Stimulated activated CD4-positive, alpha-beta T cell treated with anti-CD3 and anti-CD28 coated beads, Interleukin-4, amount 100 ng/mL, for 4 hours (primary cell): Measurements from ENCODE around the gene TAS1R1.
"Not testable (repeated sequence)": the region's sequence is repeated elsewhere in the genome, so short reads cannot be mapped to it uniquely, and the experiment has no call there.

Experiments used
- DNase-seq, 2 experiments: peaks; one replicate each; pipeline ENCODE4 v3.0.0-alpha.2; 2020

Gene TAS1R1

GRCh38 chr1:6592441-6592840 is 37.3 kb downstream of the TAS1R1 start:
- DNase-seq: no peak

- DNase-seq: no peak
Observed at GRCh38 chr1:6592865-6593593, 37.9 kb downstream of the TAS1R1 start.

GRCh38 chr1:6593810-6594209 is 38.7 kb downstream of the TAS1R1 start:
- no peak for DNase-seq

GRCh38 chr1:6594977-6595740 is 40.1 kb downstream of the TAS1R1 start:
- no peak for DNase-seq

GRCh38 chr1:6596351-6596750 is 41.2 kb downstream of the TAS1R1 start:
- DNase-seq: no peak

- DNase-seq: no peak
Observed at GRCh38 chr1:6596886-6597776, 42.0 kb downstream of the TAS1R1 start.

GRCh38 chr1:6597777-6598131 is 42.6 kb downstream of the TAS1R1 start:
- no peak for DNase-seq

GRCh38 chr1:6599141-6599975 is 44.3 kb downstream of the TAS1R1 start:
- peak; percentile 52 to 84 for DNase-seq

GRCh38 chr1:6599991-6600390 is 44.9 kb downstream of the TAS1R1 start:
- DNase-seq: not testable (repeated sequence)

GRCh38 chr1:6600410-6601048 is 45.4 kb downstream of the TAS1R1 start:
- no peak for DNase-seq

- peak; percentile 70 to 88 for DNase-seq
Observed at GRCh38 chr1:6601049-6601922, 46.2 kb downstream of the TAS1R1 start.

- peak in 1 of 2 experiments; percentile 23 for DNase-seq
Observed at GRCh38 chr1:6601923-6602668, 47.0 kb downstream of the TAS1R1 start.

GRCh38 chr1:6602669-6603237 is 47.6 kb downstream of the TAS1R1 start, which contains the start of gene KLHL21:
Gene KLHL21 (minus strand): TSS chr1:6602869. CDS start chr1:6602817, 52 bp downstream.
- DNase-seq: peak; percentile 88

GRCh38 chr1:6603238-6603914 is 48.3 kb downstream of the TAS1R1 start:
- peak; percentile 38 to 41 for DNase-seq

- no peak for DNase-seq
Observed at GRCh38 chr1:6603915-6604558, 48.9 kb downstream of the TAS1R1 start.

GRCh38 chr1:6612641-6613360 is 57.7 kb downstream of the TAS1R1 start:
- DNase-seq: no peak

- DNase-seq: peak; percentile 99 to 100
Observed at GRCh38 chr1:6613361-6614018, 58.4 kb downstream of the TAS1R1 start, which contains the start of gene PHF13. Gene PHF13 (plus strand): TSS chr1:6613731. CDS start chr1:6614067, 336 bp downstream.
